HG03025 (cell line): ENCODE results near the gene RCE1.

ENCODE experiments used
- ATAC-seq: cut with Tn5 transposase; IDR thresholded peaks from one replicate; pipeline ENCODE4 v1.9.1; 2021; ENCODE audit warnings: mild to moderate bottlenecking, moderate library complexity; ENCODE audit not compliant: unreplicated experiment, low FRiP score

Gene RCE1

GRCh38 chr11:66866511-66866986 lies 23.3 kb downstream of the RCE1 start:
- ATAC-seq = no peak

GRCh38 chr11:66867425-66868040 lies 24.3 kb downstream of the RCE1 start:
- ATAC-seq = no peak

GRCh38 chr11:66868082-66868725 lies 25.0 kb downstream of the RCE1 start:
- ATAC-seq = no peak

GRCh38 chr11:66868726-66869566 lies 25.7 kb downstream of the RCE1 start:
- no peak for ATAC-seq

- no peak for ATAC-seq
Observed at GRCh38 chr11:66869567-66869870, 26.3 kb downstream of the RCE1 start.

GRCh38 chr11:66870131-66870530 lies 26.9 kb downstream of the RCE1 start:
- no peak for ATAC-seq

GRCh38 chr11:66870616-66871520 lies 27.6 kb downstream of the RCE1 start:
- ATAC-seq = no peak

- no peak for ATAC-seq
Observed at GRCh38 chr11:66871521-66871901, 28.3 kb downstream of the RCE1 start.

- no peak for ATAC-seq
Observed at GRCh38 chr11:66874232-66874631, 31.0 kb downstream of the RCE1 start.

GRCh38 chr11:66875378-66875777 lies 32.1 kb downstream of the RCE1 start:
- ATAC-seq = no peak

GRCh38 chr11:66877588-66878385 lies 34.5 kb downstream of the RCE1 start:
- ATAC-seq = no peak

GRCh38 chr11:66878474-66878873 lies 35.2 kb downstream of the RCE1 start:
- no peak for ATAC-seq

GRCh38 chr11:66879000-66879399 lies 35.8 kb downstream of the RCE1 start:
- ATAC-seq = no peak

GRCh38 chr11:66879583-66879982 lies 36.3 kb downstream of the RCE1 start:
- ATAC-seq = no peak

GRCh38 chr11:66879999-66880398 lies 36.8 kb downstream of the RCE1 start:
- ATAC-seq = no peak

- ATAC-seq = no peak
Observed at GRCh38 chr11:66880496-66881450, 37.5 kb downstream of the RCE1 start.

GRCh38 chr11:66881451-66881835 lies 38.2 kb downstream of the RCE1 start:
- ATAC-seq = no peak

GRCh38 chr11:66881927-66882452 lies 38.7 kb downstream of the RCE1 start:
- ATAC-seq = no peak
